IMR-90 (cell line): ENCODE data around the gene MYLK4. TPM values are rescaled to one million over a fixed set of nuclear protein-coding genes. Genes with fewer than 3 reads are reported as not detected.

Experiments
- ATAC-seq: fragments of 200-7000 bp; cut with Tn5 transposase; 2 replicates; pipeline ENCODE4 v1.9.1; 2020; ENCODE audit warnings: low read depth, mild to moderate bottlenecking, moderate library complexity
- BruUV-seq: library from RNA; stranded (reverse); fragments of 400-500 nt; replicated peaks from 2 replicates; lab custom pipeline; 2021; lab: Mats Ljungman, UMichigan
- CTCF ChIA-PET: fragments of 300-600 bp; formaldehyde crosslinking; extraction: SDS; loops from one replicate; lab custom pipeline; 2021; ENCODE audit warnings: antibody characterized with exemption; lab: Yijun Ruan, JAX
- POLR2A ChIA-PET: fragments of 300-600 bp; sonication (Branson Sonifier 250); formaldehyde crosslinking; loops from one replicate; lab custom pipeline; 2022; ENCODE audit warnings: antibody characterized with exemption; ENCODE audit not compliant: unreplicated experiment; lab: Charles Lee
- DNase-seq: peaks from one replicate; pipeline ENCODE4 v3.0.0; 2013
- H2AFZ ChIP-seq: replicated peaks from 2 replicates; pipeline ENCODE3; 2013; ENCODE audit warnings: low read length, mild to moderate bottlenecking; ENCODE audit not compliant: poor library complexity
- H2AK5ac ChIP-seq: 2 replicates; pipeline ENCODE4 v1.6.1; 2013; ENCODE audit warnings: low read depth, low read length, inconsistent platforms
- H2AK9ac ChIP-seq: replicated peaks from 2 replicates; pipeline ENCODE3; 2013; ENCODE audit warnings: mild to moderate bottlenecking, low read depth, low read length, moderate library complexity; ENCODE audit not compliant: poor library complexity
- H2BK120ac ChIP-seq: 2 replicates; pipeline ENCODE4 v1.6.1; 2013; ENCODE audit warnings: low read depth, low read length, inconsistent platforms
- H2BK15ac ChIP-seq: 3 replicates; pipeline ENCODE4 v1.6.1; 2013; ENCODE audit warnings: low read depth, low read length, inconsistent platforms
- H2BK20ac ChIP-seq: 2 replicates; pipeline ENCODE4 v1.6.1; 2013; ENCODE audit warnings: low read depth, mild to moderate bottlenecking, inconsistent platforms, low read length, moderate library complexity
- H2BK5ac ChIP-seq: 2 replicates; pipeline ENCODE4 v1.6.1; 2013; ENCODE audit warnings: mild to moderate bottlenecking, low read depth, low read length, inconsistent platforms; ENCODE audit not compliant: poor library complexity, severe bottlenecking
- H3K14ac ChIP-seq: replicated peaks from 2 replicates; pipeline ENCODE4 v1.6.1; 2013; ENCODE audit warnings: low read depth, low read length, inconsistent platforms
- H3K18ac ChIP-seq: 2 replicates; pipeline ENCODE4 v1.6.1; 2013; ENCODE audit warnings: low read depth, low read length, control low read depth
- H3K23ac ChIP-seq: 2 replicates; pipeline ENCODE4 v1.6.1; 2013; ENCODE audit warnings: low read depth, low read length, inconsistent platforms
- H3K27ac ChIP-seq: 2 replicates; pipeline ENCODE4 v1.5.1; 2013; ENCODE audit warnings: mild to moderate bottlenecking, control low read depth, low read length; ENCODE audit not compliant: insufficient read depth
- H3K27me3 ChIP-seq: 2 replicates; pipeline ENCODE4 v1.6.1; 2013; ENCODE audit warnings: low read length; ENCODE audit not compliant: control insufficient read depth, insufficient read depth
- H3K36me3 ChIP-seq: 2 replicates; pipeline ENCODE4 v1.6.1; 2013; ENCODE audit warnings: low read length, mixed read lengths; ENCODE audit not compliant: control insufficient read depth, insufficient read depth
- H3K4ac ChIP-seq: 2 replicates; pipeline ENCODE4 v1.6.1; 2013; ENCODE audit warnings: low read depth, low read length, inconsistent platforms
- H3K4me1 ChIP-seq: 2 replicates; pipeline ENCODE4 v1.6.1; 2013; ENCODE audit warnings: low read length, mixed read lengths; ENCODE audit not compliant: control insufficient read depth, insufficient read depth
- H3K4me2 ChIP-seq: 2 replicates; pipeline ENCODE4 v1.6.1; 2013; ENCODE audit warnings: low read depth, mild to moderate bottlenecking, control low read depth, low read length, moderate library complexity
- H3K4me3 ChIP-seq: 2 replicates; pipeline ENCODE4 v1.5.1; 2013; ENCODE audit warnings: low read depth, mild to moderate bottlenecking, control low read depth, low read length, moderate library complexity; ENCODE audit not compliant: insufficient read depth
- H3K56ac ChIP-seq: 2 replicates; pipeline ENCODE4 v1.6.1; 2013; ENCODE audit warnings: low read length, inconsistent platforms; ENCODE audit not compliant: insufficient read depth; ENCODE audit errors: extremely low read depth
- H3K79me1 ChIP-seq, 2 experiments: 2 replicates each; pipeline ENCODE4 v1.6.1; 2013; ENCODE audit warnings: low read length in 2 of 2, inconsistent platforms in 1 of 2, low read depth in 1 of 2
- H3K9ac ChIP-seq: 2 replicates; pipeline ENCODE4 v1.6.1; 2013; ENCODE audit warnings: low read depth, low read length, control low read depth
- H3K9me1 ChIP-seq: 2 replicates; pipeline ENCODE4 v1.6.1; 2013; ENCODE audit warnings: low read length, inconsistent platforms; ENCODE audit not compliant: insufficient read depth
- H3K9me3 ChIP-seq: 2 replicates; pipeline ENCODE4 v1.6.1; 2013; ENCODE audit warnings: low read length; ENCODE audit not compliant: control insufficient read depth, insufficient read depth
- H4K20me1 ChIP-seq: 2 replicates; pipeline ENCODE4 v1.6.1; 2013; ENCODE audit warnings: low read length, inconsistent platforms; ENCODE audit not compliant: insufficient read depth
- H4K5ac ChIP-seq: 2 replicates; pipeline ENCODE4 v1.6.1; 2013; ENCODE audit warnings: mild to moderate bottlenecking, low read depth, low read length, control low read depth
- H4K8ac ChIP-seq, 2 experiments: 2 replicates each; pipeline ENCODE4 v1.6.1; 2013; ENCODE audit warnings: low read depth in 2 of 2, low read length in 2 of 2, control low read depth in 1 of 2, inconsistent platforms in 1 of 2
- H4K91ac ChIP-seq: 2 replicates; pipeline ENCODE4 v1.6.1; 2013; ENCODE audit warnings: low read depth, low read length, inconsistent platforms; ENCODE audit not compliant: insufficient read depth
- CEBPB ChIP-seq: IDR thresholded peaks from 2 replicates; pipeline ENCODE4 v1.6.1; 2012; ENCODE audit warnings: low read depth, low read length, improper control_type of control experiment
- ELK1 ChIP-seq: fragments of 150-350 bp; IDR thresholded peaks from 2 replicates; pipeline ENCODE4 v1.6.1; 2016; ENCODE audit warnings: low read depth, mild to moderate bottlenecking, low read length, moderate library complexity, borderline replicate concordance
- MAZ ChIP-seq: IDR thresholded peaks from 2 replicates; pipeline ENCODE4 v1.6.1; 2012; ENCODE audit warnings: low read depth, mild to moderate bottlenecking, low read length, improper control_type of control experiment, moderate library complexity, borderline replicate concordance
- MXI1 ChIP-seq: IDR thresholded peaks from 2 replicates; pipeline ENCODE4 v1.6.1; 2012; ENCODE audit warnings: low read depth, mild to moderate bottlenecking, low read length, moderate library complexity, borderline replicate concordance
- NFE2L2 ChIP-seq: fragments of 150-350 bp; IDR thresholded peaks from 2 replicates; pipeline ENCODE4 v1.6.1; 2016; ENCODE audit warnings: low read depth, mild to moderate bottlenecking, low read length
- RCOR1 ChIP-seq: IDR thresholded peaks from 2 replicates; pipeline ENCODE4 v1.6.1; 2012; ENCODE audit warnings: mild to moderate bottlenecking, low read length, improper control_type of control experiment; ENCODE audit not compliant: insufficient replicate concordance
- SMC3 ChIP-seq: fragments of 150-350 bp; IDR thresholded peaks from 2 replicates; pipeline ENCODE4 v1.6.1; 2016; ENCODE audit warnings: low read depth, mild to moderate bottlenecking, antibody characterized with exemption, low read length, moderate library complexity
- USF2 ChIP-seq: fragments of 150-350 bp; IDR thresholded peaks from 2 replicates; pipeline ENCODE4 v1.6.1; 2017; ENCODE audit warnings: mild to moderate bottlenecking, antibody characterized with exemption, low read length, low read depth
- WGBS, 2 experiments: methylation state at CpG; one replicate each; pipeline versions ENCODE4 v1.1.5 to v1.1.7; 2013; ENCODE audit warnings: missing lambda C conversion rate in 2 of 2; ENCODE audit not compliant: insufficient read length in 1 of 2; ENCODE audit errors: extremely low coverage in 2 of 2; 5-methylcytosine and 5-hydroxymethylcytosine counted together
- dilution Hi-C: fragments of 300-500 bp; cut with HindIII; formaldehyde crosslinking; loops from one replicate; pipeline ENCODE4 v1.14.3; 2018; ENCODE audit warnings: low sequenced_read_pairs; ENCODE audit not compliant: unreplicated experiment
- in situ Hi-C: fragments of 300-500 bp; cut with MboI; formaldehyde crosslinking; loops from 3 replicates; pipeline ENCODE4 v1.14.3; 2019; ENCODE audit warnings: low sequenced_read_pairs, inconsistent platforms, mixed read lengths
- intact Hi-C: fragments of 100-400 bp; cut with micrococcal nuclease; formaldehyde crosslinking; loops from 2 replicates; pipeline ENCODE4 v1.10.0; 2022
- polyA plus RNA-seq, 3 experiments: library from polyadenylated mRNA; depleted of rRNA; stranded (reverse); fragments of >200 nt; gene quantifications; 2 replicates each; pipeline ENCODE4 v1.2.3, GENCODE V29; 2012; ENCODE audit warnings: low replicate concordance in 1 of 3
- total RNA-seq: library from RNA; depleted of rRNA; stranded (reverse); fragments of >200 nt; gene quantifications from 2 replicates; pipeline ENCODE4 v1.2.3, GENCODE V29; 2012

Gene MYLK4
- total and polyA plus RNA-seq, 2 of the 4 experiments (the other 2 are of a cell fraction), result under 0.01 to 0.07 TPM

GRCh38 chr6:2712102-2712501 lies 38.6 kb downstream of the MYLK4 start:
- H2AK5ac ChIP-seq, result no peak overlapping the region; the same call in 1 of the 2 replicates
- dilution Hi-C loops, result no loop called here
- 0 out of 2 replicates have a peak, but pooled peaks cover 2% of the 10 kb centered on the region for H3K9me3 ChIP-seq
- no peak overlapping the region for H3K56ac ChIP-seq
- BruUV-seq, result no TSS peak
- no peak overlapping the region for H3K4me2 ChIP-seq
- CTCF ChIA-PET, result interaction anchor here (0.6 kb wide), 1 partner anchor 1375 kb away, joined by 4 read pairs; no protein-coding TSS in a partner anchor
- no peak overlapping the region for H3K9ac ChIP-seq
- no peak overlapping the region for H2AK9ac ChIP-seq
- no peak overlapping the region for H2BK5ac ChIP-seq
- no peaks in the 10 kb centered on the region for H3K79me1 ChIP-seq
- H2BK15ac ChIP-seq, result no peak overlapping the region
- H3K9me1 ChIP-seq, result peaks cover 10% of the 10 kb centered on the region
- H3K4me3 ChIP-seq, result no peak overlapping the region
- H3K27ac ChIP-seq, result no peak overlapping the region
- no peak overlapping the region for H3K18ac ChIP-seq
- intact Hi-C loops, result no loop called here
- in situ Hi-C loops, result no loop called here
- no peaks in the 10 kb centered on the region for H3K36me3 ChIP-seq
- H4K5ac ChIP-seq, result no peak overlapping the region
- H4K91ac ChIP-seq, result no peak overlapping the region
- POLR2A ChIA-PET, result no interaction called here
- H3K4ac ChIP-seq, result no peak overlapping the region
- no peak overlapping the region for H3K23ac ChIP-seq
- WGBS, 2 experiments, result 80% methylated on average over 2 of the region's 5 CpGs; no CpG with 5 or more reads in 1 of the 2 experiments
- no peaks in the 10 kb centered on the region for H3K27me3 ChIP-seq
- DNase-seq (no peak), ATAC-seq (no peak)
- H3K14ac ChIP-seq, result no peak overlapping the region
- peaks cover 10% of the 10 kb centered on the region for H3K4me1 ChIP-seq
- no peak overlapping the region for H2BK20ac ChIP-seq
- TF ChIP-seq ELK1, result no peak
- no peak for TF ChIP-seq SMC3
- TF ChIP-seq NFE2L2, result no peak
- no peak for TF ChIP-seq MXI1
- TF ChIP-seq USF2, result no peak
- TF ChIP-seq MAZ, result no peak
- TF ChIP-seq CEBPB, result no peak
- TF ChIP-seq RCOR1, result no peak
- no peaks in the 10 kb centered on the region for H4K20me1 ChIP-seq
- H4K8ac ChIP-seq, result no peak overlapping the region
- H2BK120ac ChIP-seq, result no peak overlapping the region; the same call in 1 of the 2 replicates
- no peak overlapping the region for H2AFZ ChIP-seq
